Smooth muscle cell (in vitro differentiated cells): ENCODE results near the gene IHH. TPM values are rescaled to one million over a fixed set of nuclear protein-coding genes. Genes with fewer than 3 reads are reported as not detected.

ENCODE experiments used
- DNase-seq: peaks from one replicate; lab custom pipeline; 2025; ENCODE audit not compliant: unreplicated experiment; lab: John Stamatoyannopoulos, UW
- H2AFZ ChIP-seq: fragments of 200-600 bp; sonication (generic); 2 replicates; pipeline ENCODE4 v1.6.0; 2016; ENCODE audit warnings: antibody characterized with exemption, low read depth, mild to moderate bottlenecking
- H3F3A ChIP-seq: fragments of 200-600 bp; sonication (generic); 2 replicates; pipeline ENCODE4 v1.6.0; 2017; ENCODE audit warnings: antibody characterized with exemption, low read depth
- H3K27ac ChIP-seq: fragments of 200-600 bp; sonication (generic); 2 replicates; pipeline ENCODE4 v1.5.1; 2016; ENCODE audit warnings: low read depth, mild to moderate bottlenecking
- H3K27me3 ChIP-seq: fragments of 200-600 bp; sonication (generic); 2 replicates; pipeline ENCODE4 v1.6.1; 2016; ENCODE audit warnings: low read depth, mild to moderate bottlenecking
- H3K36me3 ChIP-seq: fragments of 200-600 bp; sonication (generic); 2 replicates; pipeline ENCODE4 v1.5.1; 2016; ENCODE audit warnings: low read depth
- H3K4me1 ChIP-seq: fragments of 200-600 bp; sonication (generic); 2 replicates; pipeline ENCODE4 v1.5.1; 2016; ENCODE audit warnings: low read depth
- H3K4me2 ChIP-seq: fragments of 200-600 bp; sonication (generic); 2 replicates; pipeline ENCODE4 v1.6.0; 2016; ENCODE audit warnings: mild to moderate bottlenecking
- H3K4me3 ChIP-seq: fragments of 200-600 bp; sonication (generic); 2 replicates; pipeline ENCODE4 v1.5.1; 2016; ENCODE audit warnings: mild to moderate bottlenecking
- H3K79me2 ChIP-seq: fragments of 200-600 bp; sonication (generic); 2 replicates; pipeline ENCODE4 v1.6.0; 2016; ENCODE audit warnings: low read depth, mild to moderate bottlenecking
- H3K9ac ChIP-seq: fragments of 200-600 bp; sonication (generic); 2 replicates; pipeline ENCODE4 v1.6.0; 2016; ENCODE audit warnings: low read depth
- H3K9me3 ChIP-seq: fragments of 200-600 bp; sonication (generic); replicated peaks from 2 replicates; pipeline ENCODE4 v1.5.1; 2016; ENCODE audit warnings: low read depth
- H4K20me1 ChIP-seq: fragments of 200-600 bp; sonication (generic); 2 replicates; pipeline ENCODE4 v1.6.0; 2016; ENCODE audit warnings: low read depth
- WGBS: methylation state at CpG from one replicate; pipeline ENCODE4 v1.1.7; 2016; ENCODE audit warnings: low lambda C conversion rate; 5-methylcytosine and 5-hydroxymethylcytosine counted together
- polyA plus RNA-seq: library from polyadenylated mRNA; unstranded; fragments of >200 nt; fragmentation: Nextera tagmentation; extraction: Ambion mirVana; gene quantifications from 2 replicates; pipeline ENCODE4 v1.2.1, GENCODE V29; 2016
- total RNA-seq: library from RNA; depleted of rRNA; stranded (reverse); fragments of >200 nt; gene quantifications from 2 replicates; pipeline ENCODE4 v1.2.3, GENCODE V29; 2014
- TF ChIP-seq, protein P1 (sequence below): fragments of 200-600 bp; sonication (generic); IDR thresholded peaks from 2 replicates; pipeline ENCODE4 v1.5.1; 2017; ENCODE audit warnings: borderline replicate concordance, mild to moderate bottlenecking, antibody characterized with exemption; ENCODE audit not compliant: insufficient read depth, poor library complexity, severe bottlenecking

Gene IHH
- total and polyA plus RNA-seq, 2 experiments from 2014 or later: 0.09 TPM; not detected in 1

GRCh38 chr2:219041252-219041651 lies 19.5 kb downstream of the IHH start, which contains the start of gene CFAP65:
Gene CFAP65, minus strand, starts transcription at chr2:219041516. Its CDS starts 2,468 bp downstream, at chr2:219039048.
- 6% methylated on average over 21 of the region's 21 CpGs for WGBS
- no peak within 1 kb of the TSS for H3K27ac ChIP-seq
- H3F3A ChIP-seq: no peaks in the 10 kb centered on the region
- peak within 1 kb of the TSS; percentile 39 for H3K4me3 ChIP-seq
- no peak for DNase-seq
- peak within 1 kb of the TSS; percentile 81 for H3K4me2 ChIP-seq
- H3K9me3 ChIP-seq: no peaks in the 10 kb centered on the region
- H2AFZ ChIP-seq: no peak within 1 kb of the TSS
- H3K9ac ChIP-seq: no peak within 1 kb of the TSS
- TF ChIP-seq, protein P1, sequence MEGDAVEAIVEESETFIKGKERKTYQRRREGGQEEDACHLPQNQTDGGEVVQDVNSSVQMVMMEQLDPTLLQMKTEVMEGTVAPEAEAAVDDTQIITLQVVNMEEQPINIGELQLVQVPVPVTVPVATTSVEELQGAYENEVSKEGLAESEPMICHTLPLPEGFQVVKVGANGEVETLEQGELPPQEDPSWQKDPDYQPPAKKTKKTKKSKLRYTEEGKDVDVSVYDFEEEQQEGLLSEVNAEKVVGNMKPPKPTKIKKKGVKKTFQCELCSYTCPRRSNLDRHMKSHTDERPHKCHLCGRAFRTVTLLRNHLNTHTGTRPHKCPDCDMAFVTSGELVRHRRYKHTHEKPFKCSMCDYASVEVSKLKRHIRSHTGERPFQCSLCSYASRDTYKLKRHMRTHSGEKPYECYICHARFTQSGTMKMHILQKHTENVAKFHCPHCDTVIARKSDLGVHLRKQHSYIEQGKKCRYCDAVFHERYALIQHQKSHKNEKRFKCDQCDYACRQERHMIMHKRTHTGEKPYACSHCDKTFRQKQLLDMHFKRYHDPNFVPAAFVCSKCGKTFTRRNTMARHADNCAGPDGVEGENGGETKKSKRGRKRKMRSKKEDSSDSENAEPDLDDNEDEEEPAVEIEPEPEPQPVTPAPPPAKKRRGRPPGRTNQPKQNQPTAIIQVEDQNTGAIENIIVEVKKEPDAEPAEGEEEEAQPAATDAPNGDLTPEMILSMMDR: no peak
- no peaks in the 10 kb centered on the region for H4K20me1 ChIP-seq
- no peaks in the 10 kb centered on the region for H3K36me3 ChIP-seq
- no peaks in the 10 kb centered on the region for H3K4me1 ChIP-seq
- H3K79me2 ChIP-seq: no peaks in the 10 kb centered on the region
- H3K27me3 ChIP-seq: peaks cover 68% of the 10 kb centered on the region

GRCh38 chr2:219038600-219038999 lies 22.1 kb downstream of the IHH start:
- DNase-seq: no peak
- no peaks in the 10 kb centered on the region for H3K79me2 ChIP-seq
- no peaks in the 10 kb centered on the region for H3K4me1 ChIP-seq
- H3K36me3 ChIP-seq: no peaks in the 10 kb centered on the region
- H3K27ac ChIP-seq: no peak overlapping the region
- TF ChIP-seq, protein P1: no peak
- H3K9me3 ChIP-seq: no peaks in the 10 kb centered on the region
- H3K4me2 ChIP-seq: no peak overlapping the region
- H4K20me1 ChIP-seq: no peaks in the 10 kb centered on the region
- no peak overlapping the region for H3K4me3 ChIP-seq
- no peak overlapping the region for H3K9ac ChIP-seq
- H3K27me3 ChIP-seq: peaks cover 87% of the 10 kb centered on the region
- WGBS: 0% methylated on average over 1 of the region's 1 CpG
- no peaks in the 10 kb centered on the region for H3F3A ChIP-seq
- H2AFZ ChIP-seq: no peak overlapping the region

DNA sequence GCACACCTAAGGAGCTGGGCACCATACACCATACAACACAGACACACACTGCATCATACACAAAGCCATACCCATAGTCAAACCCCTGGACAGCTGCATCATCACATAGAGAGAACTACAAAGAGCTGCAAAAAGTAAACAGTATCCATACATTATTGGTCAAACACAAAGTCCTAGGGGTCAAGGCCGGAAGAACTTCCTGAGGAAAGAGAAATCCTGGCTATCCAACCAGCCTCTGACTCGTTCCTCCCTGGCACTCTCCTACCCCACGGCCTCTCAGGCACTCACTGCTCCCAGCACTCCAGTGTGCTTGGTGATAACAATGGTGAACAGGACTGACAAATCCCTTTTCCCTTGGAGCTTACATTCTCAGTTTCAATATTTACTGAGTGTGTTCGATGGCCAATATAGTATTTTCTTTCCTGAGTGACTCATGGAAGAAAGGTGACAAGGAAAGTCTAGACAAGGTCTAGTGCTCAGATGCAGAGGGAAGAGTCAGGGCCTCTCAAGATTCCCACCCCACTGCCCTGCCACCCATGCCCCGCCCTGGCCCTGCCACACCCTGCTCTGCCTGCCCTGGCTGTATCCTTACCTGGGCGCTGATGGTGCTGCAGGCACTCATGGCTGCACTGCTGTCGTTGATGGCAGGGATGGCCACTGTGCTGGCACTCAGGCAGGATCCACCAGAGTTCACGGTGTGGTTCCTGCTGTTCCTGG lies 22.8 kb downstream of the IHH start:
- no peak overlapping the region for H3K4me2 ChIP-seq
- TF ChIP-seq, protein P1: no peak
- no peaks in the 10 kb centered on the region for H3K4me1 ChIP-seq
- H3K4me3 ChIP-seq: no peak overlapping the region
- peaks cover 87% of the 10 kb centered on the region for H3K27me3 ChIP-seq
- no peaks in the 10 kb centered on the region for H4K20me1 ChIP-seq
- 65% methylated on average over 8 of the region's 8 CpGs for WGBS
- no peaks in the 10 kb centered on the region for H3K36me3 ChIP-seq
- no peaks in the 10 kb centered on the region for H3F3A ChIP-seq
- H3K9me3 ChIP-seq: no peaks in the 10 kb centered on the region
- DNase-seq: no peak
- H3K9ac ChIP-seq: no peak overlapping the region
- H3K79me2 ChIP-seq: no peaks in the 10 kb centered on the region
- H2AFZ ChIP-seq: no peak overlapping the region
- H3K27ac ChIP-seq: no peak overlapping the region

GRCh38 chr2:219035942-219036341 lies 24.8 kb downstream of the IHH start:
- H3K4me2 ChIP-seq: no peak overlapping the region
- H3K79me2 ChIP-seq: no peaks in the 10 kb centered on the region
- DNase-seq: no peak
- no peaks in the 10 kb centered on the region for H3F3A ChIP-seq
- no peak overlapping the region for H3K27ac ChIP-seq
- no peak overlapping the region for H3K4me3 ChIP-seq
- no peak overlapping the region for H2AFZ ChIP-seq
- H3K9me3 ChIP-seq: no peaks in the 10 kb centered on the region
- H3K27me3 ChIP-seq: peaks cover 78% of the 10 kb centered on the region
- 86% methylated on average over 2 of the region's 2 CpGs for WGBS
- H3K4me1 ChIP-seq: no peaks in the 10 kb centered on the region
- H4K20me1 ChIP-seq: no peaks in the 10 kb centered on the region
- TF ChIP-seq, protein P1: no peak
- no peaks in the 10 kb centered on the region for H3K36me3 ChIP-seq
- H3K9ac ChIP-seq: no peak overlapping the region
